HG03095 (cell line): Measurements from ENCODE around the gene CXCR5.

Experiments used
- ATAC-seq: cut with Tn5 transposase; IDR thresholded peaks from one replicate; pipeline ENCODE4 v1.9.1; 2021; ENCODE audit warnings: moderate library complexity; ENCODE audit not compliant: unreplicated experiment

CXCR5 gene

GRCh38 chr11:118924591-118925585 lies 41.2 kb downstream of the CXCR5 start:
- no peak for ATAC-seq

- ATAC-seq = no peak
Observed at GRCh38 chr11:118927554-118928100, 43.9 kb downstream of the CXCR5 start.

DNA sequence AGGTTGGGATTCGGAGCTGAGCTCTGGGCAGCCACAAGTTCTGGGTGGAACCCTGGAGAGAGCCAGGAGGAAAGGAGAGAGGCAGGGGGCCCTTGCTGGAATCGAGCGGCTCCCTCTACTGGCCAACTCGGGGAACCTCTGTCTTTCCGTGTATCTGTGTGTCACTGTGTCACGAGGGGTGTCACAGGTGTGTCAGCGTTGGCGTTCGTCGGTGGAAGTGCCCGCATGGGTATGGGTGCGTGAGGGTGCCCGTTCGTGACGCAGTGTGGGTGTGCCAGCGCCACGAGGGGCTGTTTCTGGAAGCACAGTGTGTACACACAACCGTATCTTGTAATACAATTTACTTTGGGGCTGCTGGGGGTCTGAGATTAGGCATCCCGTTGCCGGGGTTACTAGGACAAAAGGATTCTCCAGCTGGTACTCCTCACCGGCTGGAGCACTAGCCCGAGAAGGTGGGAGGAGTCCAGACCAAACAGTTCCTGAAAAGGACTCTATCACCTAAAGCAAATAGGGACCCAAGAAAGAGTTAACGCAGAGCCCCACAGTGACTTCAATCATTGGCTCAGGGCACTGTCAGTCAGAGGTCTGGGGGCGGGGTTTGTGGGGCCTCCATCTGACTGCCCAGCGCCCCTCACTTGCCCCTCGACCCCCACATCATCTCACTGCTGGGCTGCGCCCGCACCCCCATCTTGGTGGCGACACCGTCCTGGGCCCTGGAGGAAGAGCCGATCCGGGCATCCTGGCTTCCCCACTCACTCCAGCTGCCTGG lies 44.6 kb downstream of the CXCR5 start:
- ATAC-seq = peak; percentile 35

DNA sequence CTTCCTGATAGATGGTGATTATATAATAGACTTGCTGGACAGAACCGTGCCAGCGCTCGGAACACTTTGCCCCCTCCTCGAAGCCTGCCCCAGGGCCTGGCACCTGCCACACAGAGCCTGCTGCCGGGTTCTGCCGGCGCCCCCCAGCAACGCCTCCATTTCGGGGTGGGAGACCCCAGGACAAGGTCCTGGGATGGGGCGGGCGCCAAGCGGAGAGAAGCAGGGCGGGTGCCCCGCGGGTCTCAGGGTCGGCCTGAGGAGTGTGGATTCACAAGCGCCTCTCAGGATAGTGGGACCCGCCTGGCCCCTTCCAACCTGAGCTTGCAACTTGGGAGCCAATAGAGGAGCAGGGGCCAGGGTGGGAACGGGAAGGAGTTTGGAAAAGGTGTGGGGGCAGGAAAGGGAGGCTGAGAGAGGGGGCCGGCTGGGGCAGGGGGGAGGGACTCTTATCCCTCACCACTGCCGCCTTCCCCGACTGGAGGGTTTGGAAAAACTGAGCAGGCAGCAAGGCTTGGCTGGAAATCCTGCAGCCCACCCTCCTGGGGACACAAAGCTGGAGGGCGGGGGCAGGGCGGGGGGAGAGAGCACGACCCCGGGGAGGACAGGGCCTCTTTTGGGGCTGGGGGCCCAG lies 45.3 kb downstream of the CXCR5 start:
- peak; percentile 4 for ATAC-seq

DNA sequence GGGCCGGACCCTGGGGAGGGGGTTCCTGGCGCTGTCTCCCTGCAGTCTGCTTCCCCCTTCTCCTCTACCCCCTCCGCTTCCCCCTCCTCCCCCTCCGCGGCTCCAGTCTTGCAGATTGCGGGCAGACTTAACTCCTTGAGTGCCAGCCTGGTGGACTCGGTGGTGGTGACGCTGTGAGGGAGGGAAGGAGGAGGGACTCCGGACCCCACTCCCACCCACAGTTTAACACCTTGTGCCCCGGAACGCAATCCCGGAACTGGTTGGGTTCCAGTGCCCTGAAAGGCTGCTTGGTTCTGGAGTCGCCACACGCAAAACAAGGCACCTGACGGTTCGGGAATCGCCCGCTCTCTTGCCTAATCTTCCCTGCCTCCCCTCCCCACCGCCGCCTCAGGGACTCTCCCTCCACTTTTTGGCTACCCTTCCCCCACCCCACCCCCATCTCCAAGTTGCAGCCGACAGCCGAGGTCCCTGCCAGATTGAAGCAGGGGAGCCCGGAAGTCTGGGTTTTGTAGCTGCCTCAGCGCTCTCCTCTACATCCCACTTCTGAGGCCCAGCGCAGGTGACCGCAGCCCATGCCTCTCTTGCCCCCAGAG lies 45.9 kb downstream of the CXCR5 start:
- no peak for ATAC-seq

DNA sequence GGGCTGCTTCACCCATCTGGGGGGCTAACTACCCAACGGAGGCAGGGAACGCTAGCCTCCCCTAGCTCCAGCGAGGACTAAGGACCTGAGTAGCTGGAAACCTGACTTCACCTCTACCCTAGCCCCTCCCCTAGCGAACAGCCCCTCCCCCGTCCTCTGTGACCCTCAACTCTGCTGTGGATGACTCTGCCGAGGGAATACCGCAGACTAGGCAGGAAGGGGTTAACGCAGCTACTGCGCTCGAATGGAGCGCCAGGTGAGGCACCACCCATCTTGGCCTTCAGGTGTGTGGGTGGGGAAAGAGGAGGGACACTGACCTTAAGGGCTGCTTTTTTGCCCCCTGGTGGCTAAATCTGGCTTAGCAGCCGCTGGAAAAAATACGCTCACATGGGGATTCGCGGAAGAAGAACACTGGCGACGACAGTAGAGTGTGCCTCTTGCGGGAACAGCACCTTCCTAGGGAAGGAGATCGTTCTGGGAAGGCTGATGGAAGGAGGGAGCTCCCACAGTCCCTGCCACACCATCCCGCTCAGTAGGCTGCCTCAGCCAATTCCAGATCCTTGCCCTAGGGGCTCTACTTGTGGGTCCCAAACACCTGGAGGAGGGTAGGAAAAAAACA lies 46.5 kb downstream of the CXCR5 start:
- ATAC-seq = no peak

DNA sequence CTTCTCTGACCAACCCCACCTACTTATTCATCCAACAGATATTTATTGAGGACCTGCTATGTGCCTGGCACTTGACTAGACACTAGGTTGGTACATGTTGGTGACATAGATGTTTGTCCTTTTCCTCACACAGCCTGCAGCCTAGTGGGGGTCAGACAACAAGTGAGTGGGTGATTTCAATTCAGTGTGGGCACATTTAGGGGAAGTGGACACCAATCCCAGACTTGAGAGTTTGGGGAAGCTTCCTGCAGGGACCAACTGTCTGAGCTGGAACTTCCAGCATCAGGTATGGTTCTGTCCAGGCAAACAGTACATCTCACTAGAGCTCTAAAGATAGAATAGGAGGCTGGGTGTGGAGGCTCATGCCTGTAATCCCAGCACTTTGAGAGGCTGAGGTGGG lies 47.9 kb downstream of the CXCR5 start:
- ATAC-seq = no peak

DNA sequence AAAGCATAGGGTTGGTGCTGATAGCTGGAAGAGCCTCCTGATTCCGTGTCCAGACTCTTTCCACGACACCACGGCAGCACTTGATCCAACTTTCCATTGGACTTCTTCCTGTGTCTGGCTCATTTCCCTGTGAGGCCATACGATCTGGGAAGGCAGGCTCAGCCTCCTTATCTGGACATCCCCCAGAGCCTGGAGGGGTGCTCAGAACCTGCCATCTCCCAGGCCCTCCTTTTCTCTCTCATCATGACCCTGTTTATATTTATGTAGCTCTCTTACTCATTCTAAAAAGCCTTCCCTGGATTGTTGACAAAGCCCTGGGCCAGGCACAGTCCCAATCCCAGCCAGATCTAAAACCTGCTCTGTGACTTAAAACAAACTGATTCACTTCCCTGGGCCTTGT lies 49.8 kb downstream of the CXCR5 start:
- no peak for ATAC-seq

DNA sequence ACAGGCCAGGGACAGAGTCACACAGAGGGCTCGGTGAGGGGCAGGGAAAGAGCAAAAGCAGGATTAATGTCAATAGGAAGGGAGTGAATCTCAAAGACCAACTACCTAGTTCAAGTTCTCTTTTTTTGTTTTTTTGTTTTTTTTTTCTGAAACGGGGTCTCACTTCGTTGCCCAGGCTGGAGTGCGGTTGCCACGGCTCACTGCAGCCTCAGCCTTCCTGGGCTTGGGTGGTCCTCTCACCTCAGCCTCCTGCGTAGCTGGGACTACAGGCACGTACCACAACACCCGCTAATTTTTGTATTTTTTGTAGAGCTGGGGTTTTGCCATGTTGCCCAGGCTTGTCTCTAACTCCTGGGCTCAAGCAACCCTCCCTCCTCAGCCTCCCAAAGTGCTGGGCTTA lies 51.7 kb downstream of the CXCR5 start:
- no peak for ATAC-seq

- ATAC-seq = no peak
Observed at GRCh38 chr11:118938491-118939403, 55.1 kb downstream of the CXCR5 start.

DNA sequence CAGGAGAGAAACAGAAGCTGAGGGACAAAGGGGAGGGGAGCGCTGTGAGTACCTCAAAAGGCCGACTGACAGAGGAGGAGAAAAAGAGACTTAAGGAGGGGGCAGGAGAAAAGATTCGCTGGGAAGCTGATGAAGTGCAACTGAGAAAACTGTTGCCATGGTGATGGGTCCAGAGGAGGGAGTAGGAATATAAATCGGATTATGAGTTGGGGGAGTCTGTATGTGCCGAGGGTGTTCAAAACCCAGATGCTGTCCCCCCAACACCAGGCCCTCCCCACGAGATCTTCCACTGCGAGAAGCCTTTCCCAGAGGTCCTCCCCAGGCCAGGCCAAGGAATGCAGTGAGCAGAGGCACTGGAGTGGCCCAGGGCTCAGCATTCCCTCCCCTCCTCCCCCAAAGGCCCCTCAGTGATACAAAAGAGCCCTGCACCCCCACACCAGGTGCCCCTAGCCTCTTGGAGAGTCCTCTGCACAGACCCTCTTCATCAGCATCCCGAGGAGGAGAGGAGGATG lies 55.8 kb downstream of the CXCR5 start:
- no peak for ATAC-seq

DNA sequence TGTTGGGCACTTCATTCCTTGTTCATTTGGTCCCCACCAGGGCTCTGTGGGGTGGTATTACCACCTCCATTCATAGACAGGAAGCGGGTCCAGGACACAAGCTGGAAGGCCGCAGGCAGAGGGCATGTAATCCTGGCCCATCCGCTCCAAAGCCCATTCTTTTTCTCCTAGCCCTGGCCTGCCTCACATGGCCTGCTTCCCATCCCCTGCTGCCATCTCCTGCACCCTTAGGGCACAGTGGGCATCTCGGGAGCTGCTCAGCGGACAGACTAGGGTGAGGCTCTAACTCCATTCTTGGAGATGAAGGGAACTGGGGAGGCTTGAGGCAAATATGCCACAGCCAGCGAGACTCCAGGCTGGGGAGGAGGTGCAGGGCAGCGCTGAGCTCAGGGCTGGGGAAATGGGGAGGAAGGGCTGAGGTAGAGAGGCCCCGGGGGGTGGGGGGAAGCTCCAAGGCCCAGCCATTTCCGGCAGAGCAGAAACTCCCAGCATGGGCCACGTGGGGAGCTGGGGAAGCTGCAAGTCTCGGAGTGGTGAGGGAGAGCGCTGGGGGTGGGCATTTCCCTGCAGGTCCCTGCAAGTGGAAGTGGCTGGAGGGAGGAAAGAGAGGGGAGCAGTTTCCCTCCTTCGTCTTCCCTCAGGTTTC lies 56.4 kb downstream of the CXCR5 start:
- ATAC-seq = no peak

DNA sequence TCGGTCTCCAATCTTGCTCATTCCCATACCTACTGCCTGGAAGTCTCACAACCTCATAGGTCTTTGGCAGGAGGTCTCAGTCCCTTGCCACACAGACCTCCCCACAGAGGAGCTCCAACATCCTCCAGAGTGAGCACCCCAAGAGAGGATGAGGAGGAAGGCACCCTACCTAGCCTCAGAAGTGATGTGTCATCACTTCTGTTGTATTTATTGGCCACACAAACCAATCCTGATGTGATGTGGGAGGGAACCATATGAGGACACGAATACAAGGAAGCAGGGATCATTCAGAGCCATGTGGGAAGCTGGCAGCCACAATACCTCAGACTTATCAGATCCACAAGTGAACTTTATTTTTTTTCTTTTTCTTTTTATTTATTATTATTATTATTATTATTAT lies 63.4 kb downstream of the CXCR5 start:
- ATAC-seq = no peak
